IPS-18c (cell line): ENCODE measurements around the gene VENTX.
A peak's percentile ranks its signal among the peaks of the same experiment; 100 is the strongest.

Source experiments
- H3K4me3 ChIP-seq: 2 replicates; pipeline ENCODE4 v1.7.0; 2013; ENCODE audit warnings: low read depth, mild to moderate bottlenecking, low read length, moderate library complexity; ENCODE audit not compliant: insufficient read depth
- H3K9me3 ChIP-seq: one replicate; pipeline ENCODE4 v1.6.1; 2013; ENCODE audit warnings: mild to moderate bottlenecking, low read length, moderate library complexity; ENCODE audit not compliant: control insufficient read depth, insufficient read depth

The VENTX gene

GRCh38 chr10:133237588-133238465 lies at the start of gene VENTX:
VENTX (plus strand) TSS chr10:133237855; CDS start chr10:133237915, 60 bp downstream.
- Histone ChIP-seq H3K9me3 (peaks cover 6% of the 10 kb centered on the region), H3K4me3 (peak within 1 kb of the TSS; percentile 51)

GRCh38 chr10:133187906-133188681 lies 49.6 kb upstream of the VENTX start:
- no peak overlapping the region for H3K4me3 ChIP-seq
- H3K9me3 ChIP-seq = peaks cover 8% of the 10 kb centered on the region

DNA sequence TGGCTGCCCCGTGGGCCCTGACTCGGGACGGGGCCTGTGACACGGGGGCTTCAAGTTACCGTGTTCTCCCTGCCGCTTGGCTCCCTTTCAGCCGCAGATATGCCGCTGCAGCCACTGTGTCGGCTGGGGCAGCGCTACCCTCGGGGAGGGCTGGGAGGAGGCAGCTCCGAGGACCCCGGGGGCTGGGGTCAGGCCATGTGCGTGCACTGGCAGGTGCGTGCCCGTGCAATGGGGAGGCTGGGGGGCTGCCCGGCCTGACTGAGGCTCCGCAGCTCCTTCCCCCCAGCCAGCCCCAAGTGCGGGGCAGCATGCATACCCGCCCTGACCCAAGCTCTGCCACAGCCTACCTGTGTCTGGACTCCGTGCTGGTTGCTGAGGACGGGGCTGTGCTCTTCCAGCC lies 48.4 kb upstream of the VENTX start:
- H3K9me3 ChIP-seq = peaks cover 8% of the 10 kb centered on the region
- H3K4me3 ChIP-seq = no peak overlapping the region

- Histone ChIP-seq H3K9me3 (peaks cover 8% of the 10 kb centered on the region), H3K4me3 (no peak overlapping the region)
These were observed 47.9 kb upstream of the VENTX start for GRCh38 chr10:133189726-133190125.

DNA sequence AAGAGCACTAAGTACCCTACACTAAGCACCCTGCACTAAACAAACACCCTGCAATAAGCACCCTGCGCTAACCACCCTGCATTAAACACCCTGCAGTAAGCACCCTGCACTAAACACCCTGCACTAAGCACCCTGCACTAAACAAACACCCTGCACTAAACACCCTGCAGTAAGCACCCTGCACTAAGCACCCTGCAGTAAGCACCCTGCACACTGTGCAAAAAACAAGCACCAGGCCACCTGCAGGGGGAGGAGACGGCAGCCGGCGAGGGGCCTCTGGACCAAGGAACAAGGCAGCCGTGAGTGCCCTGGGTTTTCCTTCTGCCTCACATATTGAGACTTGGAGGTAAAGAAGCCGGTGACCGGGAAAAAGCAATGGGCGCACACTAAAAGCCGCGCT lies 47.4 kb upstream of the VENTX start:
- H3K4me3 ChIP-seq = no peak overlapping the region

DNA sequence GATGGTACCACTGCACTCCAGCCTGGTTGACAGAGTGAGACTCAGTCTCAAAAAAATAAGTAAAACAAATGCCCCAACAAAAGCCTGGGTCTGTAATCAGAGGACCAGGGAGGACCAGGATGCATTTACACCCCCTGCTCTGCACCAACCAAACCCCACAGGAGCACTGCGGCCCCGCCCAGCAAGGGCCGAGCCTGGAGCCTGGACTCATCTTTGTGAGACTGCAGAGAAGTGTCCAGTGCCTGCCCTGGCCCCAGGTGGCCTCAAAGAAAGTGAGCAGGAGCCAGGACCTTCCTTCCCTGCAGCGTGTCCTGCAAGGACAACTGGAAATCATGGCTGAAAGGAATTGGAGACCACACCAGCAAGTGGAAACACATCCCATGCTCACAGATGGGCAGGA lies 46.0 kb upstream of the VENTX start:
- Histone ChIP-seq H3K4me3 (no peak overlapping the region), H3K9me3 (peaks cover 10% of the 10 kb centered on the region)

More for the DNA sequence above, 47.4 kb upstream of the VENTX start:
- peaks cover 8% of the 10 kb centered on the region for H3K9me3 ChIP-seq

- Histone ChIP-seq H3K4me3 (no peak overlapping the region), H3K9me3 (peaks cover 10% of the 10 kb centered on the region)
These were observed 43.5 kb upstream of the VENTX start for GRCh38 chr10:133194151-133194550.

- peaks cover 10% of the 10 kb centered on the region for H3K9me3 ChIP-seq
- H3K4me3 ChIP-seq = no peak overlapping the region
These were observed 42.6 kb upstream of the VENTX start for GRCh38 chr10:133195096-133195495.

DNA sequence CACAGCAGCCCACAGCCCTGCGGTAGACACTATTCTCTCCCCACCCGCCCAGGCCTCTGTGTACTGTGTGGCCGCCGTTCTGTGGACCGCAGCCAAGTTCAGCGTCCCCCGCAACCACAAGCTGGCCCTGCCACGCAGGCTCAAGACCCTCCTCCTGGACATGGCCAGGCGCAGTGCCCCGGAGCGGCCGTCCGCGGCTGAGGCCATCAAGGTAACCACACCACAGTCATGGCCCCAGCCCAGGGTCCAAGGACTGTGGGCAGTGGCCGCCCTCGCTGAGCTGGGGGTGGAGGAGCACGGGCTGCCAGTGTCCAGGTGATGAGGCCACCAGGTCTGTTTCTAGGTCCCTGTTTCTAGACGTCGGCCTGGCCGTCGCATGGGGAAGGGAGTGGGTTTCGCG lies 42.0 kb upstream of the VENTX start:
- Histone ChIP-seq H3K9me3 (peaks cover 7% of the 10 kb centered on the region), H3K4me3 (no peak overlapping the region)

DNA sequence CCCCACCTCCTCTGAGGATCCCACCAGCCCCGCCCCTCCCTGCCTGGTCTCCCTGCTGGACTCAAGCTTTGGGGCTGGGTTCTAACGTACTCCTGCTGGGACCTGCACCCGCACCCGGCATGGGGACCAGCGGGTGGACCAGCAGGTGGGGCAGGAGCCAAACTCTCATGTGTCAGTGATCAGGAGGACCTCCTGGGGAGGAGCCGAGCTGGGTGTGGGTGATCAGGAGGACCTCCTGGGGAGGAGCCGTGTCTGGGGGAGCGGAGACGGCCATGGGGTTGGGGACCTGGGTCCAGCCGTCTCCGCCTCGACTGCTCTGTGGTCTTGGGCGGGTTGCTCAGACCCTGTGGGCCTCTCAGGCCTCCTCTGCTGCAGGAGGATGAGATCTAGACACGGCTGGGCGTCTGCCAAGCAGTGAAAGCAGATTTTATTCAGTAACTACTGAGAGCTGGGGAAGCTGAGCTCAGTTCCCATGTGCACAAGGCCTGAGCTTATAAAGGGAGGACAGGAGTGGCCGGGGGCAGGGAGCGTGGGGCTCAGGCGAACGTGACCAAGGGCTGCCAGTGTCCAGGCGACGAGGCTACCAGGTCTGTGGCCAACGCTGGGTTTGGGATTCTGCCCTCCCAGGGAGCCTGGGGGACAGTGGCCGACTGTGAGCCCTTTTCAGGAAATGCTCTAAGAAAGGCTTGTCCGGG lies 41.3 kb upstream of the VENTX start:
- H3K4me3 ChIP-seq = no peak overlapping the region
- peaks cover 5% of the 10 kb centered on the region for H3K9me3 ChIP-seq

DNA sequence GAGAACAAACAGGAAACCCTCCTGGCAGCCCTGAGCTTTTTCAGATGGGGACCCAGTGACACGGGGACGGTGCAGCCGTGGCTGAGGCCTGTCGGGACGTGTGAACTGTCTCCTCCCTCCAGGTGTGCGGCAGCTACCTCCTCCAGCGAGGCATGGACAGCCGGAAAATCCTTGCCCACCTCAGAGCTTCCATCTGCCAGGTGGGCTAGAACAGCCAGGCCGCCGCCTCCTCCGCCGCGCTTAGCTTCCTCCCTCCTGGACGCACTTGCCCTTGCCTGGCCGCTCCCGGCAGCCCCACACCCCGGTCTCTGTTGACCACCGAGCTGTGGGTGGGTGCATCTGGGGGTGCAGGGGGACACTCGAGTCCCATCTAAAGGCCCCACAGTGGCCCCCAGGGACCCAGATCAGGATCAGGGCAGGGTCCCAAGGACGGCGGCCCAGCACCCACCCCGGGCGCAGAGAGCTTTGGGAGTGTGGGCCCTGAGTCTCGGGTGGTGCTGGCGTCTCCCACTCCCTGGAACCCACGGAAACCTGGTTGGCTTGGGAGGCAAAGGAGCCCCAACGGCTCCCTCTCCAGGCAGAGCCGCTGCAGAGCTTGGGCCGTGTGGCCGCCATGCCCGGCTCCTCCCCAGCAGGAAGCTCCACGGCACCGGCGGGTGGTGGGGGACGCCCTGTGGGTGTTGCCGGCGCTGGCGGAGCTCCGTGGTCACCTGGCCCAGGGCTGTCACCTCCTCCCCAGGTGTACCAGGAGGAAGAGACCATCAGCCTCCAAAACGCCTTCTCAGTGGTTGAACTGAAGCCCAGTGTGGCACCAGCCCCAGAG lies 40.5 kb upstream of the VENTX start:
- peaks cover 2% of the 10 kb centered on the region for H3K9me3 ChIP-seq
- no peak overlapping the region for H3K4me3 ChIP-seq

- Histone ChIP-seq H3K9me3 (peaks cover 2% of the 10 kb centered on the region), H3K4me3 (no peak overlapping the region)
These were observed 39.9 kb upstream of the VENTX start for GRCh38 chr10:133197786-133198185.

GRCh38 chr10:133198206-133198605 lies 39.4 kb upstream of the VENTX start:
- Histone ChIP-seq H3K4me3 (no peak overlapping the region), H3K9me3 (peaks cover 2% of the 10 kb centered on the region)

- no peak overlapping the region for H3K4me3 ChIP-seq
These were observed 38.8 kb upstream of the VENTX start for GRCh38 chr10:133198621-133199487.

DNA sequence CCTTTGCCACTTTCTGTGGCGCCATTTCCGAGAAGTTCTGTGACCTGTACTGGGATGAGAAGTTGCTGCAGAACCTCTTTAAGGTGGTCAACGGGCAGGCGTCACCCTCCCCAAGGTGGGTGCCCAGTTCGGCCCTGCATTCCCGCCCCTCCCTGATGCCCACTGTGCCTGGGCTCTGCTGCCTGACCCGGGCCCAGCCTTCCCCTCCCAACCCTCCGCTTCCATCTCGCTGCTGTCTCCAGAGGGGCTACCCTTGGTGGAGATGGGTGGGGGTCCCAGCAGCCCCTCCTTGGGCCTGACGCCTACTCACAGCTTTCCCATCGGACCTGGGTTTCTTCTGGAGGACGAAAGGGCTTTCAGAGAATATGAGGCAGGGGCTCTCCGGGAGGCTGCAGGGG lies 38.2 kb upstream of the VENTX start:
- Histone ChIP-seq H3K4me3 (no peak overlapping the region), H3K9me3 (peaks cover 2% of the 10 kb centered on the region)

More at GRCh38 chr10:133198621-133199487, 38.8 kb upstream of the VENTX start:
- peaks cover 2% of the 10 kb centered on the region for H3K9me3 ChIP-seq

GRCh38 chr10:133199992-133200611 lies 37.6 kb upstream of the VENTX start:
- H3K9me3 ChIP-seq = peaks cover 2% of the 10 kb centered on the region
- no peak overlapping the region for H3K4me3 ChIP-seq
